CD14-positive monocyte (primary cell): ENCODE results near the gene TMEM132C. TPM values are rescaled to one million over a fixed set of nuclear protein-coding genes. Genes with fewer than 3 reads are reported as not detected.

ENCODE experiments used
- DNase-seq, 3 donors: peaks; one replicate each; pipeline ENCODE4 v3.0.0-alpha.2; 2011 to 2022
- H2AFZ ChIP-seq: 2 replicates; pipeline ENCODE4 v1.6.0; 2012; ENCODE audit warnings: mild to moderate bottlenecking, low read depth, low read length, inconsistent platforms; ENCODE audit not compliant: insufficient read depth, poor library complexity, severe bottlenecking
- H3K27ac ChIP-seq, 2 donors: 1 replicate in 1 of 2; 2 replicates in 1 of 2; pipeline ENCODE4 v1.5.1; 2012 to 2013; ENCODE audit warnings: low read length in 2 of 2, control low read depth in 1 of 2, inconsistent platforms in 1 of 2, low read depth in 1 of 2, mild to moderate bottlenecking in 1 of 2
- H3K27me3 ChIP-seq, 2 donors: one replicate each; pipeline versions ENCODE4 v1.6.0 to v1.6.1; 2011 to 2013; ENCODE audit warnings: low read length in 2 of 2; ENCODE audit not compliant: control insufficient read depth in 2 of 2, insufficient read depth in 2 of 2
- H3K36me3 ChIP-seq, 2 donors: replicated peaks in 1 of 2; 1 replicate in 1 of 2; 2 replicates in 1 of 2; pipeline versions ENCODE4 v1.5.1 to v1.6.1; 2012 to 2013; ENCODE audit warnings: low read length in 2 of 2, control low read depth in 1 of 2, inconsistent platforms in 1 of 2, mild to moderate bottlenecking in 1 of 2; ENCODE audit not compliant: insufficient read depth in 2 of 2, control insufficient read depth in 1 of 2
- H3K4me1 ChIP-seq, 2 donors: 1 replicate in 1 of 2; 2 replicates in 1 of 2; pipeline versions ENCODE4 v1.5.1 to v1.6.1; 2012 to 2013; ENCODE audit warnings: low read length in 2 of 2, control low read depth in 1 of 2, inconsistent platforms in 1 of 2, mild to moderate bottlenecking in 1 of 2, moderate library complexity in 1 of 2; ENCODE audit not compliant: insufficient read depth in 2 of 2, control insufficient read depth in 1 of 2
- H3K4me2 ChIP-seq: replicated peaks from 2 replicates; pipeline ENCODE3; 2012; ENCODE audit warnings: low read length, moderate library complexity, mild to moderate bottlenecking; ENCODE audit not compliant: poor library complexity, severe bottlenecking; ENCODE audit errors: extremely low read depth
- H3K4me3 ChIP-seq, 3 experiments: fragments of 200-600 bp in 1 of 3; sonication (generic) in 1 of 3; replicated peaks in 1 of 3; 1 replicate in 2 of 3; 2 replicates in 1 of 3; pipeline ENCODE4 v1.5.1; 2011 to 2013; ENCODE audit warnings: low read length in 3 of 3, mild to moderate bottlenecking in 3 of 3, control low read depth in 2 of 3, low read depth in 2 of 3, inconsistent platforms in 1 of 3, moderate library complexity in 1 of 3
- H3K79me2 ChIP-seq: 2 replicates; pipeline ENCODE4 v1.6.0; 2012; ENCODE audit warnings: mild to moderate bottlenecking, control low read depth, inconsistent platforms, low read length, moderate library complexity; ENCODE audit not compliant: insufficient read depth
- H3K9ac ChIP-seq: 2 replicates; pipeline ENCODE4 v1.6.0; 2017; ENCODE audit warnings: low read length, mild to moderate bottlenecking; ENCODE audit not compliant: insufficient read depth, poor library complexity, severe bottlenecking
- H3K9me3 ChIP-seq, 2 donors: replicated peaks in 1 of 2; 1 replicate in 1 of 2; 2 replicates in 1 of 2; pipeline versions ENCODE4 v1.5.1 to v1.6.1; 2012 to 2013; ENCODE audit warnings: low read length in 2 of 2, control low read depth in 1 of 2; ENCODE audit not compliant: control insufficient read depth in 1 of 2, insufficient read depth in 1 of 2
- H4K20me1 ChIP-seq: 2 replicates; pipeline ENCODE4 v1.6.0; 2012; ENCODE audit warnings: mild to moderate bottlenecking, low read length, control low read depth, moderate library complexity; ENCODE audit not compliant: insufficient read depth
- H3K27ac Mint-ChIP-seq, 7 donors: one replicate each; pipeline ENCODE4 v1.8.0; 2020; ENCODE audit warnings: mild to moderate bottlenecking in 7 of 7, mixed read lengths in 7 of 7, moderate library complexity in 6 of 7, inconsistent platforms in 2 of 7
- H3K27me3 Mint-ChIP-seq, 3 donors: one replicate each; pipeline ENCODE4 v1.8.0; 2021 to 2022; ENCODE audit warnings: low read depth in 3 of 3, mild to moderate bottlenecking in 3 of 3, mixed read lengths in 3 of 3, moderate library complexity in 3 of 3, inconsistent platforms in 1 of 3
- H3K36me3 Mint-ChIP-seq, 2 donors: one replicate each; pipeline ENCODE4 v1.8.0; 2020; ENCODE audit warnings: mixed read lengths in 2 of 2, inconsistent platforms in 1 of 2, mild to moderate bottlenecking in 1 of 2
- H3K4me1 Mint-ChIP-seq: one replicate; pipeline ENCODE4 v1.8.0; 2020; ENCODE audit warnings: mild to moderate bottlenecking, mixed read lengths
- H3K4me3 Mint-ChIP-seq, 2 donors: one replicate each; pipeline ENCODE4 v1.8.0; 2020; ENCODE audit warnings: mild to moderate bottlenecking in 2 of 2, mixed read lengths in 2 of 2, moderate library complexity in 1 of 2
- H3K9me3 Mint-ChIP-seq, 7 donors: one replicate each; pipeline ENCODE4 v1.8.0; 2020 to 2022; ENCODE audit warnings: mixed read lengths in 7 of 7, mild to moderate bottlenecking in 6 of 7, moderate library complexity in 6 of 7, inconsistent platforms in 2 of 7
- CTCF ChIP-seq: fragments of 200-600 bp; IDR thresholded peaks from one replicate; pipeline ENCODE4 v1.8.0; 2022; ENCODE audit warnings: antibody characterized with exemption, mild to moderate bottlenecking
- WGBS: methylation state at CpG from one replicate; pipeline ENCODE4 v1.1.5; 2013; ENCODE audit warnings: missing lambda C conversion rate; ENCODE audit not compliant: insufficient coverage; 5-methylcytosine and 5-hydroxymethylcytosine counted together
- intact Hi-C, 2 donors: fragments of 100-400 bp; cut with micrococcal nuclease; formaldehyde crosslinking; loops; one replicate each; pipeline versions ENCODE4 v1.15.0 to v1.15.1; 2023
- polyA plus RNA-seq, 3 donors: library from polyadenylated mRNA; depleted of rRNA in 1 of 3; unstranded in 2 of 3; stranded (reverse) in 1 of 3; fragments of 300-500 nt in 2 of 3; fragments of >200 nt in 1 of 3; fragmentation: Illumina TruSeq in 2 of 3; gene quantifications; 1 replicate in 2 of 3; 2 replicates in 1 of 3; pipeline ENCODE4 v1.2.3, GENCODE V29; 2012 to 2021

Gene TMEM132C
- polyA plus RNA-seq, 3 donors: not detected

DNA sequence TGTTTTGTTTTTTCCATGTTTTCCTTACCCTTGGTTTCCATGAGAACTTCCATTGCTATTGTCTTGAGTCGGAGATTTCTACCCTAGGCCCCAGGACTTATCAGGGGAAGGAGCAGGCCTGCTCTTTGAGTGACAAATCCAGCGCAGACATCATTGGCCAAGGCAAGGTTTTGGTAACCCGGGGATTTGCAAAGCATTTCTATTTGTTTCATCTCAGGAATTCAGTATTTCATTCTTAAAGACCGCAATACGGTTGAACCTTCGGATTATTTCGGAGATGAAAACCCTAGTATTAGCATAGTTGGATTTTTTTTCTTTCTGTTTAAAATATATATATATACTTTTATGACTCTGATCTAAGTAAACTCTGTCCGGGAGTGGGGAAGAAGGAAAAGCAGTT, 62.0 kb downstream of the TMEM132C start:
- Histone ChIP-seq H3K4me1 (no peaks in the 10 kb centered on the region), H3K79me2 (no peaks in the 10 kb centered on the region), H3K9me3 (peaks cover 0 to 8% of the 10 kb centered on the region in 2 donors), H3K4me3 (no peak overlapping the region), H4K20me1 (no peaks in the 10 kb centered on the region), H3K27me3 (no peaks in the 10 kb centered on the region), H2AFZ (no peak overlapping the region), H3K4me2 (no peak overlapping the region), H3K9ac (no peak overlapping the region), H3K36me3 (no peaks in the 10 kb centered on the region), H3K27ac (no peak overlapping the region)
- no peak for TF ChIP-seq CTCF
- no peaks in the 10 kb centered on the region for H3K36me3 Mint-ChIP-seq
- H3K9me3 Mint-ChIP-seq: peaks cover 0 to 11% (median 0%) of the 10 kb centered on the region in 7 donors
- no peak overlapping the region for H3K4me3 Mint-ChIP-seq
- H3K4me1 Mint-ChIP-seq: no peaks in the 10 kb centered on the region
- no peak overlapping the region for H3K27ac Mint-ChIP-seq
- no peak for DNase-seq
- peaks cover 0 to 2% (median 0%) of the 10 kb centered on the region in 3 donors for H3K27me3 Mint-ChIP-seq
- WGBS: 81% methylated on average over 3 of the region's 8 CpGs
- intact Hi-C loops: no loop called here

- H3K27me3 Mint-ChIP-seq: peaks cover 5 to 7% (median 5%) of the 10 kb centered on the region in 3 donors
- Histone ChIP-seq H2AFZ (no peak overlapping the region), H3K79me2 (no peaks in the 10 kb centered on the region), H3K4me1 (no peaks in the 10 kb centered on the region), H3K9ac (no peak overlapping the region), H3K9me3 (peaks cover 0 to 8% of the 10 kb centered on the region in 2 donors), H4K20me1 (no peaks in the 10 kb centered on the region), H3K27ac (no peak overlapping the region), H3K27me3 (no peaks in the 10 kb centered on the region), H3K4me2 (no peak overlapping the region), H3K36me3 (no peaks in the 10 kb centered on the region), H3K4me3 (no peak overlapping the region)
- WGBS: 50% methylated on average over 1 of the region's 3 CpGs
- no peak for DNase-seq
- intact Hi-C loops: no loop called here
- H3K36me3 Mint-ChIP-seq: no peaks in the 10 kb centered on the region
- no peaks in the 10 kb centered on the region for H3K4me1 Mint-ChIP-seq
- TF ChIP-seq CTCF: no peak
- peaks cover 0 to 7% (median 1%) of the 10 kb centered on the region in 7 donors for H3K9me3 Mint-ChIP-seq
- no peak overlapping the region for H3K27ac Mint-ChIP-seq
- H3K4me3 Mint-ChIP-seq: no peak overlapping the region
Observed at GRCh38 chr12:128336204-128337070, 69.5 kb downstream of the TMEM132C start.
